MM.1S (cell line): ENCODE results near the gene CFI.

Experiments used
- CTCF ChIP-seq: fragments of 300-600 bp; sonication (generic); IDR thresholded peaks from 2 replicates; pipeline ENCODE4 v1.5.1; 2016; ENCODE audit warnings: antibody characterized with exemption, low read length, mixed read lengths
- EZH2 ChIP-seq: fragments of 300-600 bp; sonication (generic); optimal IDR thresholded peaks from 2 replicates; pipeline ENCODE3; 2017; ENCODE audit warnings: low read depth, mild to moderate bottlenecking, antibody characterized with exemption, low read length, mixed read lengths
- EZH2phosphoT487 ChIP-seq: fragments of 300-600 bp; sonication (generic); IDR thresholded peaks from 2 replicates; pipeline ENCODE4 v1.6.1; 2018; ENCODE audit warnings: antibody characterized with exemption, low read length

GRCh38 chr4:109820563-109820962 is 18.8 kb upstream of the CFI start:
- no peak for TF ChIP-seq CTCF
- TF ChIP-seq EZH2: no peak
- TF ChIP-seq EZH2phosphoT487: no peak
